Measurements from ENCODE around the gene N4BP3. TPM values are rescaled to one million over a fixed set of nuclear protein-coding genes. Genes with fewer than 3 reads are reported as not detected.
"Not testable (repeated sequence)": the region's sequence is repeated elsewhere in the genome, so short reads cannot be mapped to it uniquely, and the experiment has no call there.

N4BP3 gene
- 1 to 10 TPM; 4.0 to 5.2 (median 4.5) TPM for polyA plus RNA-seq (ENCODE audit: insufficient read length in 4 of 4)

GRCh38 chr5:178113141-178113787 lies at the start of gene N4BP3:
TSS of gene N4BP3 (plus strand) at chr5:178113532. CDS start at chr5:178119584, 6,052 bp downstream.
- DNase-seq (ENCODE audit: low read depth in 4 of 4, low spot score in 3 of 4) = peak in 3 of 4 donors; percentile 51 to 56 (median 52)

GRCh38 chr5:178067755-178068154 lies 45.6 kb upstream of the N4BP3 start:
- no peak for DNase-seq (ENCODE audit: low read depth in 4 of 4, low spot score in 3 of 4)

GRCh38 chr5:178068293-178068692 lies 45.0 kb upstream of the N4BP3 start:
- no peak for DNase-seq (ENCODE audit: low read depth in 4 of 4, low spot score in 3 of 4)

- no peak for DNase-seq (ENCODE audit: low read depth in 4 of 4, low spot score in 3 of 4)
Observed at GRCh38 chr5:178069909-178070308, 43.4 kb upstream of the N4BP3 start.

GRCh38 chr5:178071108-178071507 lies 42.2 kb upstream of the N4BP3 start:
- no peak for DNase-seq (ENCODE audit: low read depth in 4 of 4, low spot score in 3 of 4)

- no peak for DNase-seq (ENCODE audit: low read depth in 4 of 4, low spot score in 3 of 4)
Observed at GRCh38 chr5:178072749-178073148, 40.6 kb upstream of the N4BP3 start.

- no peak for DNase-seq (ENCODE audit: low read depth in 4 of 4, low spot score in 3 of 4)
Observed at GRCh38 chr5:178074266-178074952, 38.9 kb upstream of the N4BP3 start.

- DNase-seq (ENCODE audit: low read depth in 4 of 4, low spot score in 3 of 4) = not testable (repeated sequence)
Observed at GRCh38 chr5:178076965-178077364, 36.4 kb upstream of the N4BP3 start.

GRCh38 chr5:178077751-178078150 lies 35.6 kb upstream of the N4BP3 start:
- no peak for DNase-seq (ENCODE audit: low read depth in 4 of 4, low spot score in 3 of 4)

GRCh38 chr5:178078197-178079010 lies 34.9 kb upstream of the N4BP3 start:
- no peak for DNase-seq (ENCODE audit: low read depth in 4 of 4, low spot score in 3 of 4)

GRCh38 chr5:178080056-178080455 lies 33.3 kb upstream of the N4BP3 start:
- DNase-seq (ENCODE audit: low read depth in 4 of 4, low spot score in 3 of 4) = no peak

GRCh38 chr5:178080618-178081410 lies 32.5 kb upstream of the N4BP3 start:
- DNase-seq (ENCODE audit: low read depth in 4 of 4, low spot score in 3 of 4) = no peak

- no peak for DNase-seq (ENCODE audit: low read depth in 4 of 4, low spot score in 3 of 4)
Observed at GRCh38 chr5:178081571-178082243, 31.6 kb upstream of the N4BP3 start.

GRCh38 chr5:178083922-178084321 lies 29.4 kb upstream of the N4BP3 start:
- no peak for DNase-seq (ENCODE audit: low read depth in 4 of 4, low spot score in 3 of 4)

- no peak for DNase-seq (ENCODE audit: low read depth in 4 of 4, low spot score in 3 of 4)
Observed at GRCh38 chr5:178085316-178085715, 28.0 kb upstream of the N4BP3 start.

- no peak for DNase-seq (ENCODE audit: low read depth in 4 of 4, low spot score in 3 of 4)
Observed at GRCh38 chr5:178086266-178086665, 27.1 kb upstream of the N4BP3 start.

GRCh38 chr5:178087199-178087598 lies 26.1 kb upstream of the N4BP3 start:
- not testable (repeated sequence) for DNase-seq (ENCODE audit: low read depth in 4 of 4, low spot score in 3 of 4)

GRCh38 chr5:178090856-178091255 lies 22.5 kb upstream of the N4BP3 start:
- DNase-seq (ENCODE audit: low read depth in 4 of 4, low spot score in 3 of 4) = no peak

GRCh38 chr5:178093134-178093533 lies 20.2 kb upstream of the N4BP3 start:
- no peak for DNase-seq (ENCODE audit: low read depth in 4 of 4, low spot score in 3 of 4)

- DNase-seq (ENCODE audit: low read depth in 4 of 4, low spot score in 3 of 4) = no peak
Observed at GRCh38 chr5:178094345-178094744, 19.0 kb upstream of the N4BP3 start.

All from right renal pelvis (tissue), 4 donors.